NCI-H2227 (cell line): ENCODE data around the gene PGM1.
A peak's percentile ranks its signal among the peaks of the same experiment; 100 is the strongest.

Experiments
- DNase-seq: peaks from one replicate; lab custom pipeline; 2025; ENCODE audit not compliant: unreplicated experiment; lab: John Stamatoyannopoulos, UW

Gene PGM1

DNA sequence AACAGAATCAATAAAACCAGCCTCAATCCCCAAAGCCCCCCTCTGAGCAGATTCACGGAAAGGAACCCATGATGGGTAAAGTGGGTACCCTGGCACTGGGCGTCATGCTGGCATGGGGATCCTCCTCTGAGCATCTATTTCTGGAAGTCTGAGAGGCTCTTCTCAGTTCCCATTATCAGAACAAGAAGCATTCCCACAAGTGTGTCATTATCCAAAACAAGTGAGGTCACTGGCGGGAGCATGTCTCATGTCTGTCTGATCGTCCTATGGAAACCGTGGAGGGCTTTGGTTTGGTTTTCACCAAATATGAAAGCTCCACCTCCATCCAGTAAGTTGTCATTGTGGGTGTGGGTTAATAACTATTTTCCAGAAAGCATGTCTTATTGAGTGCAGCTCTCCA, 70.7 kb downstream of the PGM1 start:
- DNase-seq = peak; percentile 46

DNA sequence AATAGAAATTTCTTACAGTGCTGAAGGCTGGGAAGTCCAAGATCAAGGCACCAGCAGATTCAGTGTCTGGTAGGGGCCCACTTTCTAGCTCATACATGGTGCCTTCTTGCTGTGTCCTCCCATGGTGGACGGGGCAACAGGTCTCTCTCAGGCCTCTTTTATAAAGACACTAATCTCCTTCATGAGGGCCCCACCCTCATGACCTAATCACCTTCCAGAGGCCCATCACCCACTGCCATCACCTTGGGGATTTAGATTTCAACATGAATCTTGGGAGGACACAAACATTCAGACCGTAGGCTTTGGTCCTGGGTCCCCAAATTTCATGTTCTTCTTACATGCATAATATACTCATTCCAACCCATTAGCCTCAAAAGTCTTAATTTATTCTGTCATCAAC, 71.5 kb downstream of the PGM1 start:
- no peak for DNase-seq

DNA sequence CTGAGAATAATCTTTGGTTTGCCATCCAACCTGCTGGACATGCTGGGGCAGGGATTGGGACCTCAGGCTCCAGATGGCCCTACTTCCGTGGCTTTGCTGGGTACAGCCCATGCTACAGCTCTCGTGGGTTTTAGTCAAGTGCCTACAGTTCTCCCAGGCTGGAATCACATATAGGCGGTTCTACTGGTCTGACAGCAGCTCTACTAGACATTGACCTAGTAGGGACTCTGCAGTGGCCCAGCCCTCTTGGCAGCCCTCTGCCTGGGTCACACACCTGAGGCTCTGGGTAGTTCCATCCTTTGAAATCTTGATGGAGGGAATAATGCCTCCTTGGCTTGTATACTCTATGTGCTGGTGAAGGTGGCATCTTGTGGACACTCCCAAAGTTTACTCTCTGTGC, 72.2 kb downstream of the PGM1 start:
- no peak for DNase-seq

DNA sequence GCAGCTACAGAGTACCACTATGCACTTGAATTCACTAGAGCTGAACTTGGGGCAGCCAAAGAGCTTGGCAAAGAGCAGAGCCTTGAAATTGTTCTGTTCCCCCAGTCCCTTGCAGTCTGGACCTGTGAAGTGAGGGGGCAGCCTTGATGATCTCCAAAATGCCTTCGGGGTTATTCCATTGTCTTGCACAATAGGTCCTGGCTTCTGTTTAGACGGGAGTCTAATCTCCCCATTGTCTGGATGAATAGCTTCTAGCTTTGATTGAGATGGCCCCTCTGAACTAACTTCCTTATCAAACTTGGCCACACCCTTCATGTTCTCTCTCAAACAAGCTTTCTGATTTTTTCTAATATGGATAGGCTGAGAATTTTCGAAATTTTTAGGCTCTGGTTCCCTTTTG, 72.6 kb downstream of the PGM1 start:
- DNase-seq = no peak

DNA sequence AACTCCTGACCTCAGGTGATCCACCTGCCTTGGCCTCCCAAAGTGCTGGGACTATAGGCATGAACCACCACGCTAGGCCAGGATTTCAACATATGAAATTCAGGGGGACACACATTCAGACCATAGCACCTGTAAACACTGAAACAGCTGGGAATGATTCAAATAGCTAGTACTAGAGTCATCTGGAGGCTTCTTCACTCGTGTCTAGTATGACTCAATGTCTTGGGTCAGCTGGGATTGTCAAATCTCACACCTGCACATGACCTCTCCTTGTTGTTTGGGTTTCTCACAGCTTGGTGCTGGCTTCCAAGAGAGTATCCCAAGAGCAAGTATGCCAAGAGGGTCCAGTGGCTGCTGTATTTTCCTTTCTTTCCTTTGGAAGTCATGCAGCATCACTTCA, 75.1 kb downstream of the PGM1 start:
- no peak for DNase-seq

DNA sequence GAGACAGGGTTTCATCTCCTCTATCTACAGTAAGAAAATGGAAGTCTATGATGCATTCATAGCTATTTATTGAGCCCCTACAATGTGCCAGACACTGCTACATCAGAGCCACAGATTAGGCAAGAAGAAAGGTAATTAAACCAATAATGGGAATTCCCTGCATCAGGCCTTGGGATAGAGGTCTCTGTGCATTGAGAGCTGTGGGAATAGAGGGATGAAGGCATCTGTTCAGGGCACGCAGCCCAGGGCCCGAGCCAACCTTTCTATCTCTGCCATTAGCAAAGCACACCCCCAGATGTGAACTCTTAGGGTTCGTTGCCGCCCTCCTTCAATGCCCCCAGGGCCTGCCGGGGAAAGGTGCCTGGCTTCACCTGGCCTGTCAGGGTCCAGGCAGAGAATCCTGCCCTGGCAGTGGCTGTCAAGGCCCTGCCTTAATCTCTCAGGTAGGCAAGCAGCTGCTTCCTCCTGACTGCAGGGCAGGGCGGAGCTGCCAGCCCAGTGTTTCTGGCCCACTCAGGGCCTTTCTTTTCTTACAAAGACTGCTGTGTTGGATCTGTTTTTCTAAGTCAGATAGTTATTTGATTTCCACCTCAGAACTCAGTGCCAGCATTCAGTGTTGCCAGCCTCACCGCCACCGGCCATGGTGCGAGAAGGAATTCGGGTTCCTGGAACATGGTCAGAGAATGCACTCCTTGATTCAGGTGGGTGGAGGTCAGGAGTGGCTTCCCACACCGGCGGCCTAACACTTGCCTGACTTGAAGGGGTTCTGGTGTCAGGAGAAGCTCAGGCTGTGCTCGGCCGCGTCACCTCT, 76.1 kb downstream of the PGM1 start:
- no peak for DNase-seq

DNA sequence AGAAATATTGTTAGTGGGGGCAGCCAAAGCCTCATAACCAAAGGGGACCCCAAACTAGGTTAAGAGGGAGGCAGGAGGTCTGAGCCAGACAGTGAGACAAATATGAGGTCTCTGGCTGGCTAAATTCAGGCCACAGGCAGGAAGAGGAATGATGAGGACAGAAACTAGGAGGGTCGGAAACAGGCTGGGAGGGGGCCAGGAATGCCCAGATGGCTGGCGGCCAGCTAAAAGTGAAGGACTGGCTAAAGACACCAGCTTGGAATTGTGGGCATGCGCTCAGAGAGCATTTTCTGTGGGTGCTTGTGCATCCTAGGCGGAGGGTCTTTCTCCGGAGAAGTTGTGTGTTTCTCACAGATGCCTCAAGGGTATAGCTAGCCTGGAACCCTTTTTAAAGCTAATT, 77.0 kb downstream of the PGM1 start:
- DNase-seq = no peak

DNA sequence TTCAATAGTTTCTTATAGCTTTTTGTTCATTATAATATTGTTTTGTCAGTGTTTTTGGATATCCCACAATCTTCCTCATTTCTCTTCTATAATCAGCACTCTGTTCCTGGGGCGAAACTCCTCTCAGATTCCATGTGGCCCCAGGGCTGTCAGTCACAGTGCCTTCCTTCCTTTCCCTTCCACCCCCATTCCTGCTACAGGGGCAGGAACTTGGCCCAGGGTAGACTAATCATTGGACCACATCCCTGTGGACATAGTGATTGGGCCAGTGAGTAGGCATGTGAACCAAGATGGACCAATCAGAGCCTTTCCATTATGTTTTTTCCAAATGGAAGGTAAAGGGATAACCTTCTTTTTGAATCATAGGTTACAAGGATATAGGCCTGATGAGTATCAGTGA, 78.3 kb downstream of the PGM1 start:
- DNase-seq = no peak

DNA sequence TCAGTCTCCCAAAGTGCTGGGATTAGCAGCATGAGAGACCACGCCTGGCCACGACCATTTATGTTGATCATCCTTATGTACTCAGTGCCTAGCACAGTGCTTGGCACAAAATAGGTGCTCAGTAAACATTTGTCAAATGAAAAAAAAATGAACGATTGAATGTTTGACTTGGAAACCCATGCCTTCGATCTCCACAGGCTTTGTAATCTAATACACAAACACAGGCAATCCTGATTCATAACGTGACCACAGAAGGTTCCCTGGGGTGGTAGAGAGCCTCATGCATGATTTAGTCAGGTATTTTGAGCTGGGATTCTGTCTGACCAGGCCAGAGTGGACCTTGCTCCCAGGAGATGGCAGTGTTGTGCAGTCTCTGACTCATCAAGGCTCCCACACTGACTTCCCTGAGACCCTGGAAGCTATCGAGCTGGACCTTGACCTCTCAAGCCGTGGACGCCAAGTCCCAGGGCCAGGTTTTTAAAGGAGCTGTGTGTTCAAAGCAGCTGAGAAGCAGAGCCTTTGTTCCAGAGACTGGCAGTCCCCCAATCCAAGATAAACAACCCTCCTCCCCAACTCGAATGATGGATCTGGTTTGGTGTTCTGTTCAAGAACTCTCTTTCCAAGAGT, 81.1 kb downstream of the PGM1 start:
- DNase-seq = peak; percentile 64

DNA sequence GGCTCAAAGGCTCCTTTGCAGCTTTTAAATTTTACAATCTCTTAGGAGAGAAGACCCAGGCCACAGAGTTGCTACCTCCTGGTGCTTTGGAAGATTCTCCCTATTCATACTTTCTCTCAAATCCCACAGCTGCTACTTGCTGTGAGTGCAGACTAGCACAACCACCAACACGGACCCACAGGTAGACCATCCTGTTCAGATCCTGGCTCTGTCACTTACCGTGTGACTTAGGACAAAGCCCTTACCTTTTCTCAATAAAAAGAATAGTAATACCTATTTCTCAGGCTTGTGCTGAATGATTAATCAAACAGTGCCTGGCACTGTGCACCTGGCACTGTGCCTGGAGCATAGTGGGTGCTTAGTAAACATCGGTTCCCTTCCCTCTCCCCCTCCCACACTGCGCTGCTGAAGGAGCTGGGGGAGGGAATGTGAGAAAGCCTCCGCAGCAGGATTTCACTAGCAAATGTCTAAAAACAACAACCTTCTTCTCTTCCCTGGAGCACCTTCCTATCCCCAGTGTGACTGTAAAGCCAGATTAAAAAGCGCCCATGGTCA, 81.7 kb downstream of the PGM1 start:
- DNase-seq = no peak

DNA sequence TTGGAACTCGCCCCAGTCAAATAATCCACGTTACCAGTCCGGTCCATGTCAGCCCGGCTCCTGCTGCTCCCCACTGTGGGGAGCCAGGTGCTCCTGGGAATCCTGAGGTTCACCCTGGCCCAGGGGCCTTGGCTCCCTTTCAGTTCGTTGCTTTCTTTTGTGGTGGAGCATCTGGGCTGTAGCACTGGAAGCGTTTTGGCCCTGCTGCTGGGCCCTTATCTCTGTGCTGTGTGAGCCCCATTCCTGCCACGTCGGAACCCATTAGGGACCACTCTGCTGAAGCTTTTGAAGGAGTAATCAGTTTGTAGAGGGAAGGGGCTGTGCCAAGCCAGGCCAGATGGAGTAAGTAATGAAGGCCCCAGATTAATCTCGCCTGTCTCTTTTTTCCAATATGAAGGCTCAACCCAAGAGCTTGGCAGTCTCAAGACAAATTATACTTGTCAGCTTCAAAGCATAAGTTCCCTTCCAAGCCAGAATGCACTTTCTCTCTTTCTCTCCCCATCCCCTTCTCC, 82.3 kb downstream of the PGM1 start:
- no peak for DNase-seq

DNA sequence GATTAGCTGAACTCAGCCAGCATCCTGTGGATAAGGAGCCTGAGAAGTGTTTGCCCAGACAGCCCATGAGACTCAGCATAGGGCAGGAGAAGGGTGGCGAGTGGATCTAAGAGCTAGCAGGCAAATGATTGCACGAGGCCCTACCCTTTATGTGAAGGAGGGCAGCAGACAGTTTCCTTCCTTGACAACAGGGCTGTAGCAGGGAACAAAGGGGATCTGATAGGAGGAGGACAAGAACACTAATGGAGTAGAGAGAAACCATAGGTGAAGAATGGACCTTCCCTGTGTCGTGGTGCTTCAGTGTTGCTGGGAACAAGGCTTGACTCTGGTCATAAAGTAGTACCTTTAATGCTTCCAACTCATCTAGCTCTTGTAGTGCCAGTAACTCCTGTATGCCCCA, 84.3 kb downstream of the PGM1 start:
- DNase-seq = no peak

DNA sequence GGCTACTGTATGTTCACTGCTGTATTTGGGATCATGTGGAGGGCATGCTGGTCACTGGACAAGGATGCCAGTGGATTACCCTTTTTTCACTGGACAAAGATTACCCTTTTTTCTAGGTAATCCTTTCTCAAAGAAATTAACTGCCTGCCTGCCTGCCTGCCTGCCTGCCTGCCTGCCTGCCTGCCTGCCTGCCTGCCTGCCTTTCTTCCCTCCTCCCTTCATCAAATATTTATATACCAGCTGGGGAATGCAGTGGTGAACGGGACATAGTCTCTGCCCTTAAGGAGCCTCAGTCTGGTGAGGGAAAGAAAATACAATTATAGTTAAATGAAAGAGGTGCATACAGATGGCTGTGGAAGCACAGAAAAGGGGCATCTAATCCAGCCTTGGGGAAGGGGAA, 85.0 kb downstream of the PGM1 start:
- DNase-seq = no peak

DNA sequence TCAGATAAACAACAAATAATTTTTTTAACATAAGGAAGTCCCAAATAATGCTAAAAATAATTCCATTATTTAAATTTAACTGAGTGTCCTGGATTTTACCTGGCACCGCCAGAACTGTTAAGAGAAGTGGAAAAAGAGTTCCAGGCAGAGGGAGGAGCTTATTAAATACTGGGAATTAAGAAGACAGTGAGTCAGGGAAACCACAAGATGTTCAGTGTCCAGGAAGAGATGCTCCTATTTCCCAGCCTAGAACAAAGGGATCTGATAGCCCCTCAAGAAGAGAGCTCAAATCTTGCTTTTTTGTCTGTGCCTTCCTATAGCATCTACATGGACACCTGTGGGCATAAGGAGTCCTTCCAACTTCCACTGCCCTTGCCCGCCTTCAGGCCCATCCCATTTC, 85.9 kb downstream of the PGM1 start:
- no peak for DNase-seq

DNA sequence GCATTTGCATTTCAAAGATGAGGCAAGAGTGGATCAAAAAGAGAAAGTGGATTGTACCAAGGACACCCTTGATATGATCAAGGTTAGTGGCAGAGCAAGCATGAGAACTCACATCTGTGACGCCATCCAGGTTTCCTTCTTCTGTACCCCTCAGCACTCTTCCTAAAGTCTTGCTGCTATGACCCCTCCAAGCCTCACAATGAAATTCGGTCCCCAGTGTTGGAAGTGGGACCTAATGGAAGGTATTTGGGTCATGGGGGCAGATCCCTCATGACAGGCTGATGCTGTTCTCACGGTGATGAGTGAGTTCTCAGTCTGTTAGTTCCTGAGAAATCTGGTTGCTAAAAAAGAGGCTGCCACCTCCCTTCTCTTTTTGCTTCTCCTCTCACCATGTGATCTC, 86.4 kb downstream of the PGM1 start:
- DNase-seq = no peak

DNA sequence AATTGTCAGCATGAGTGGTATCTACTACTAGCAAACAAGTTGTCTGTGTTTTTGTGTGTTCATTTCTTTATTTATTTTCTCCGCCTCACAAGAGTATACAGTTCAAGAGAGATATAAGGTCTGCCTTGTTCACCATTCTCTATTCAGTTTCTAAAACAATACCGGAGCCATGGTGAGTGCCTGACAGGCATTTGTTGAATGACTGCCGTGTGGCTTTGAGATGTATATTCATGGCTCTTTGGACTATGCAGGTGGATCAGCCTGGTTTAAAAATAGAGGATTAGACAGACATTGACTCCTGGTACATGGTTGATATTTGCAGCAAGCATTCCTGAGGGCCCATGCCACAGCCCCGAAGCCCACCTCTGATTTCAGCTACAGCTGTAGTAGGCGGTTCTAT, 89.7 kb downstream of the PGM1 start:
- DNase-seq = no peak

DNA sequence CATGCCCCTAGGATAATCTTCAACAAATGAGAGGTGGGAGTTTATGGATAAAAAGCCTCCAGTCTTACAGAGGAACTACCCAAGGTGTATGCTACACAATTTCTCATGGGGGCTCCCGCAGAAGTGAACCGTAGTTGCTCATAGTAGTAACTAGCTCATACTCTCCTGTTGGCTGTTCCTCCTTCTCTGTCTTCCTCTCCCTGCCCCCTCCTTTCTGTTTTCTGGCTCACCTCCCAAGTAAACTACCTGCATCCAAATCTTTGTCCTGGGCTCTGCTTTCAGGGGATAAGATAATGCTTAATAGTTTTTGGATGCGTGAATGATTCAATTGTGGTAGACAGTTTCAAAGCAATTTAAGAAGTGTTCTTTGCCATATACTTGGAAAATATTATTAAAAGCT, 90.5 kb downstream of the PGM1 start:
- DNase-seq = no peak

DNA sequence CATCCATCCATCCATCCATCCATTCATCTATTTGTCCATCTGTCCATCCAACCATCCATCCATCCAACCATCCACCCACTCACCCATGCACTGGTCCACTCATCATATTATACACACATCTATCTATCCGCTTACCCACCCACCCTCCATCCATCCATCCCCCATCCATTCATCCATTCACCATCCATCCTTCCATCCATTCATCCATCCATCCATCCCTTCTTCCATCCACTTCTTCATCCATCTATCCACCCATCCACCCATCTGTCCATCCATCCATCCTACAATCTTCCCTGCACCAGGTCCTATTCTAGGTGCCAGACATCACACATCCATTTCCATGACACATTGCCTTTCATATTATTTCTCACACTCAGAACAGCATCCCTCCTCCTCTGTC, 93.5 kb downstream of the PGM1 start:
- no peak for DNase-seq

DNA sequence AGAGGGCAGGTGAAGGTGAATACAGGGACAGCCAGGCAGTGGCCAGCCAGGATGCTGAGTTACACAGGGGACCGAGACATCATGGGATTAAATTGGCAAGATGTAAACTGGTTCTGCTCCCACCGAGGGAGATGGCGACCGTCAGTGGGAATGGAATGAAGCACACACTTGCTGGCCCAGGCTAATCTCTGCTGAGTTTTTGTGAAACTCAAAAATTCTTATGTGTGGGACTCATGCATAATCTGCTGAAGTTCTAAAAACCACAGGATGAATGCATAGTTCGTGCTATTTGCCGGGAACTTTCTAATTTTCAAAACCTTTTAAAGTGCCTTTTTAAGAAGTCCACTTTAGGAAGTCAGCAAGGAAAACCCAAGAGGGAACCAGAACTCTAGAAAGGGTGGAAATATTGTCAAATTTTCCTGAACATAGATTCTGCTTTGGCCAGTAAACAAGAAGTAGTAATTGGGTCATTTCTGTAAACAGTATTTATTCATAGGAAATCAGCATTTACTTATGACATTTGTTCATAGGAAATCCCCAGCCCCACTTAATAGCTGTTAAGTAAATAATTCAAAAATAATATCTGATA, 95.2 kb downstream of the PGM1 start:
- no peak for DNase-seq

DNA sequence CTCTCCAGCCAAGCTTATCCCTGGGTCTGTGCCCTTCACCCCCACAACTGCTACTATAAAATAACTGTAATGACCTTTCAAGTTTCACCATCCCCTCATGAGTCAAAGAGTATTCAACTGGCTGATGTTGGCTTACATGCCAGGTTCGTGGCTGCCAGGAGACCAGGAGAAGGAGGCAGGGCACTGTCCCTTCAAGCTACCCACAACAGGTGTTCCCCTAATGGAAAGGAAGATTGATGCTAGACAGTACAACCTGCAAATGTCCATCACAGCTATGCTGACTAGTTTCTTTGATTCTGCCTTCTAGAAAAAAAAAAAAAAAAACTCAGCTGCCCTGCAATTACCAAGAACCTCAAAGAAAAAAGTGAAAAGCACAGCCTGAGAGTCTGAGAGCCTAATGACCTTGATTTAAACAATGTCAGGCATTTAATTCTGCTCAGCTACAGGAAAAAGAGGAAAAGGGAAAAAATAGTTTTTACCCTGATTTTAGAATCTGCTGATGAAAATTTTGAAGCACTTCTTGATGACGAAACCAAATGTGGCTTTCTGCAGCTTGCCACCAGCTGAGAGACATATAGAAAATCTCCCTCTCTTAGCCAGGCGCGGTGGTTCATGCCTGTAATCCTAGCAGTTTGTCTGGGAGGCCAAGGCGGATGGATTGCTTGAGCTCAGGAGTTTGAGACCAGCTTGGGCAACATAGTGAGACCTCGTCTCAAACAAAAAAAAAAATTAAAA, 97.9 kb downstream of the PGM1 start:
- no peak for DNase-seq

DNA sequence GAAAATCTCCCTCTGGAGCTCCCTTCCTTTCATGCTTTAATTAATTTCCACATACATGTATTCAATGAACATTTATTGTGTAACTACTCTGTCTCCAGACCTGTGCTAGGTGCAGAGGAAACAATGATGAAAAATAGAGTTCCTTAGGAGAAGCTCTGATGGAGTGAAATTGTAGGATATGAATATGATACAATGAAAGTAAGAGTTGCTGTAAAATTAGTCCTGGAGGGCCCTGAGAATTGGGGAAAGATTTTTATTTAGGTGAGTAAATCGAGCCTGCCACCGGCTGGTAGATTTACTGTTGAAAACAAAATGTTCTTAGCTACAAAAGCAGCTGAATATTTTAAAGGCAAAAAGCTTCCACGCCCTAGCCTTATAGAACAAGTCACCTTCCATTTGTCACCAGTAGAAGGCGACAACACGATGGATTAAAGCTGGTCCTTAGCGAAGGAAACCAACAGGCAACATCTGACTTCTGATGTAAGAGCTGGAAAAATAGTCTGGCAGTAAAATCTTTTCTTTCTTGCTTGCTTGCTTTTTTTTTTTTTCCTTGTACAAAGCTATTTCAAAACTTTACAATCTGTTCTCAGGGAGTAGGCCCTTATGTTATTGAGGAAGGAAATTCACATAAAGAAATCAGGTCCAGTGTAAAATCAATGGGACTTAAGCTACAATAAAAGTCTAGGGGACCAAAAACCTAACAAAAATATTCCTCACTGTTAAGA, 98.7 kb downstream of the PGM1 start:
- peak; percentile 78 for DNase-seq
